ENCODE results near the gene ACADL.

ACADL gene

GRCh38 chr2:210224941-210225672, at the start of gene ACADL:
ACADL (minus strand) TSS chr2:210225447; CDS start chr2:210225263, 184 bp downstream.
- DNase-seq: no peak

GRCh38 chr2:210271300-210271699, 46.1 kb upstream of the ACADL start:
- DNase-seq: no peak

DNA sequence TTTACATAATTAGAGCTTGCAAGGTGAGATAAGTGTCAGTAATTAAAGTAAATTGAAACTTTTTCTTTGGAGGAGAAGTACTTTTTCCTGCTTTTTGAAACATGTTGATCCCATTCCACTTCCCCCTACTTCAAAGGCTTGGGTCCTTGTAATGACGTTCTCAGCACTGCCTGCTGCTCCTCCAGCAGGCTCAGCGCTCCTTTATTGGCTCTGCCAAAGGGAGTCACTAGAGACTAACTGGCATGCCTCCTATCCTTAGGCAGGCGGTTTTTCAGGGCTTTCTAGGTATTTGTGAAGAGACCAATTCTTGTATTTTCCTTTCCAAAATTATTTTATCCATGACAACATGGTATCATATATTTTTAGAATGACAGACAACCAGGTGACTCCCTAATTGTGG, 43.9 kb upstream of the ACADL start:
- DNase-seq: no peak

- DNase-seq: no peak
Measured at GRCh38 chr2:210268281-210268680, 43.0 kb upstream of the ACADL start.

DNA sequence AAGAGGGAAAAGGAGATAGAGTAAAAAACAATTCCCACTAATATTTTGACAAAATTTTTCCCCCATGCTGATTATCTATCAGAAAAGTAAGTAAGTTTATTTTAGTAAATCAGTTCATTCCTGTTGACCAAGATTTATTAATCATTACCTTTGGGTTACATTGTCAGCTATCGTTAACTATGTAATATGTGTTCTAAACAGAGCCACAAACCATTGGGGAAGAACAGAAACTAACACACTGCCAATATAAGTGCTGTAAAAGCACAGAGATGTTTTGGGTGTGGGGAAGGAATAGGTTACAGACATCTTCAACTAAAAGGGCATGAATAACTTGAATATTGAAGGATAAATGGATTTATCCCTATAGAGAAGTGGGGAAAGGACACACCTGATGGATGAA, 42.5 kb upstream of the ACADL start:
- DNase-seq: no peak

GRCh38 chr2:210264282-210264681, 39.0 kb upstream of the ACADL start:
- no peak for DNase-seq

DNA sequence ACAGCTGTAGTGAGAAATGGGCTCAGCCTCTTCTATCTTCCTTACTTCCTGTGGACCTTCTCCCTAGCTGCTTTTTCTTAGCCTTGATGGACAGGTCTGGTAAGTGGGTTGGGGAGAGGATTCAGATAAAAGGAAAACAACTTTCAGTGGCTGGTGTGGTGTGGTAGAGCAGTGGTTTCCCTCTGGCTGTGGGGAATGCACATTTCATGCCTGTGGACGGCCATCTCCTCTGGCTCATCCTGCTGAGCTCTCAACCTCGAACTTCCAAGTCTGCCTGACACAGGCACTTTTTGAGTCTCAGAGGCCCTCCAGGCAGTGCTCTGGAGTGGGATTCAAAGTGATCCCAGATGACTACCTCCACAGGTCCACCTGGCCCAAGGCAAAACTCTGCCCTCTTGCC, 38.6 kb upstream of the ACADL start:
- DNase-seq: no peak

GRCh38 chr2:210262036-210262435, 36.8 kb upstream of the ACADL start:
- no peak for DNase-seq

- no peak for DNase-seq
Measured at GRCh38 chr2:210259687-210260086, 34.4 kb upstream of the ACADL start.

DNA sequence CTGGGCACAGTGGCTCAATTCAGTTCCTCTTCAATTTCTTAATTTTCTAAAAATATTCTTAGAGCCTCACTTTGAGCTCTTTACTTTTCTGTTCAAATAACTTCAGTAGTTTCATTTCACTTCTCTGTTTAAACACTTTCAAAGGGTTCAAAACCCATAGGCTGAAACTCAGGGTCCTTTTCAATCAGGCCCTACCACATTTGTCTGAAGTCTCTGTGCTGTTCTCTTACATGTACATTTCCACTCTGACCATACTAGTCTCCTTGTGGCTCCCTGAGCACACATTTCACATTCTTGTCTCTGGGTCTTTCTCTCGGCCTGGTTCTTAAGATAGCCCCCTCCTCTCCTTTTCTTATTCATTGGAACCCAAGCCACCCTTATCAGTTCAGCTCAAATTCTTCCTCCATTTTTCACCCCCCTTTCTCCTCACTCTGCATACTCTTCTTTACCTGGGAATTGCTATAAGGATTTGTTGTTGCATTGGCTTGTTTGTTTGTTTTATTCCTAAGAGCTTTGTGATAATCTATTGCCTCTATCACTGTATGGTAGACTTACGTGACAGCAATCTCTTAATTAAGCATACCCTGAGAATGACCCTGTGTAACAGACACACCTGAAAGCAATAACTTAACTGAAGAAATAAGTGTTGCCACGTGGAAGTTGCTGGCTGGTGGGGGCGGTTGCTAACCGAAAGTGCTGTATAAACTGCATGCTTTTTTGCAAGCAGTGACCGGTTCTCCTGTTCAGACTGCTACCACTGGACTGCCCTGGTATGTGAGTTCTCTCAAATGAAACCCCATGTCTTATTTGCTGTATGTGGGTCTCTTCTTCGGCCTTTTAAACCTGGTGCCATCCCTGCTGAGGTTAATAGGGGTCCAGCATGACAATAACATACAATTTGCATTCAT, 27.7 kb upstream of the ACADL start:
- DNase-seq: no peak

DNA sequence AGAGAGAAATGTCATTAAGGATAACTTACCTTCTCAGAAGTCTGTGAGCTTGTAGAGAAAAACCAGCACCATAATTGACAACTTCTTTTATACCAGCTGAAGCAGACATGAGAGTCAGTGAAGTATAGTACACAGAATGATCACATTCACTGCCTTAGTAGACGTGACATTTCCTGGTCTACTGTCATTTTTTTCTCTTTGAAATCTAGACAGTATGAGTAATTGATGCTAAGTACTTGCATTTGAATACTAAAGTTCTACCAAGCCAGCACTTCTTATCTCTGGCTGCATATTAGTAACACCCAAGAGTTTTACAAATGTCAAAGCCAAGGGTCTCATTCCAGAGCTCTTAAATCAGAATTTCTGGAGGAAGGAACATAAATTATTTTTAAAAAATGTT, 25.4 kb upstream of the ACADL start:
- DNase-seq: no peak

DNA sequence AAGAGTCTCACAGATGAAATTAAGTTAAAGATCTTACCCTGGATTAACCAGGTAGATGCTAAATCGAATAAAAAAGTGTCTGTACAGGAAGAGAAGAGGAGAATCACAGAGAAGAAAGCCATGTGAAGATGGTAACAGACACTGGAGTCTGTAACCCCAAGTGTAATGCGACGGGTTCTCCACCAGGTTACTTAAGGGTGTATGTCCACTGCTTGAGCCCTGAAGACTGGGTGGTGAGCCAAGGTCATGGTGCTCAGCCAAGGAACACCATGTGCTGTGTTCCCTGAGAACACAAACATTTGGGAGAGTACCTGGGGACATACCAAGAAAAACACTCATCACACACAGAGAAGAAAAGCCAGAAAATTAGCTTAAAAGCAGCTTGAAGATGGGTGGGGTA, 8.2 kb upstream of the ACADL start:
- no peak for DNase-seq

GRCh38 chr2:210230984-210231383, 5.7 kb upstream of the ACADL start:
- DNase-seq: no peak

DNA sequence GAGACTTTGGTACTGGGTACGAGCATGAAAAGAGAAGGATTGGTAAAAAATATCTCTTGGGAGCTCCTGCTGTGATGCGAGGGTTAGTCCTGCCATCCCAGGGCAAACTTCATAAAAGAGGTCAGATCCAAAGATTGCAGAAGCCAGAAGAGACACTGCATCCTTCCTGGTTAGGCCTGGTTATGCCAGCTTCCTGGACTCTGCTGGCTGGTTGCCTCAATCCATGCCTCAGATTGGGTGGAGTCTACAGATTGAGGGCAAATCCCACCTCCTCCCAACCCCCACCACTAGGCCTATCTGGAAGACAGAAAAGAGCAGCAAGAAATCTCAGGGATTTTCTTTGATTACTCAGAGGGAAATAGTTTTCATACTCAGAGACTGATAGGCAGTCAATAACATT, 5.3 kb upstream of the ACADL start:
- no peak for DNase-seq

DNA sequence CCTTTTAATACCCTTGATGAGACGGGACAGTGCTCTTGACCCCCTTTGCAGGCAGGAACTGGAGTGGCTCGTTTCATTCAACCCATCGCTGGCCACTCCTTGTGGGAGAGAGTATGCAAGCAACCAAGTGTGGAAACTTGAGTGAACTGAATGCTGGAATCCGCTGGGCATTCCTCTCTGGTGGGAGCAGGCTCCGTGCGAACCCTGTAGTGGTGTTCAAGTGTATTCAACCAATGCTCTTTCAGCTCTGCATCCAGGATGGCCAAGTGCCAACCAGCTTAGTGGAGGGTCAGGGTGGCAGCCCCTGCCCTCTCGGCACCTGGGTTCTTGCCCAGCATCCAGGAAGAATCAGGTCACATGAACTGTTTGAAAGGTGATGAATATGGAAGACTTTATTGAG, 3.3 kb upstream of the ACADL start:
- no peak for DNase-seq

GRCh38 chr2:210227290-210228088, 2.2 kb upstream of the ACADL start:
- DNase-seq: no peak

DNA sequence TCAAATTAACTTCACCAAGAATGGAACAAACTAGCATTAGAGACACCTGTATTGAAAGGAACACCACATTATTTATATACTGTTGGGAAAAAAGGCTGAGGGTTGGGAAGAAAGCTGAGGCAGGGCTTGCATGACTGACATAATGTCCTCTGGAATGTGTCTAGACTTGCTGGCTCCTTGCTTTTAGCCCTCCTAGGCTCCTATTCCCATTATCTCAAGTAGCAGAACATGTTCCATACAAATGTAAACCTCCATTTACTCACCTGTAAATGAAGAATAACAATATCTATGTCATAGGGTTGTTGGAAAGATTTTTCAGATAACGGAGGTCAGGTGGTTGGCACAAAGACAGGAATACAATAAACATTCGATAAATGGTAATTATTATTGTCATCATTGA, 976 bp upstream of the ACADL start:
- DNase-seq: no peak

- DNase-seq: no peak
Measured at GRCh38 chr2:210224591-210224940, 681 bp downstream of the ACADL start.

DNA sequence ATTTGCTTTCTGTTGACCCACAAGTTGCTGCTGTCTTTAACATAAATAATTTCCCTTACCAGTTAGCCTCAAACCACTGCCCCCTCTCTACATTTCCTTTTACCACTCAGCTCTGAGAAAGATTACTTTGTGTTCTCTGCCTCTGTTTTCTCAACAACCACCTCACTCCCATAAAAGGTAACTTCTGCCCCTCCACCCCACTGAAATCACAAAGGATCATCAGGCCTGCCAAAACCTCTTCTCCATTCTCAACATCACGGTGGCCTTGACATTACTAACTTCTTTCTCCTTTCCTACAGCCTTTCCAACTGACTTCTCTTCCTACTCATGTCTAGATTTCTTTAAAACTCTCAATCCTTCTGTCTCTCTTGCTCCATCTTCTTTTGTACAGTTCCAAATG, 10.1 kb downstream of the ACADL start:
- no peak for DNase-seq

- DNase-seq: no peak
Measured at GRCh38 chr2:210210185-210210584, 15.1 kb downstream of the ACADL start.

GRCh38 chr2:210207929-210208328, 17.3 kb downstream of the ACADL start:
- no peak for DNase-seq

- no peak for DNase-seq
Measured at GRCh38 chr2:210203558-210203957, 21.7 kb downstream of the ACADL start.

DNA sequence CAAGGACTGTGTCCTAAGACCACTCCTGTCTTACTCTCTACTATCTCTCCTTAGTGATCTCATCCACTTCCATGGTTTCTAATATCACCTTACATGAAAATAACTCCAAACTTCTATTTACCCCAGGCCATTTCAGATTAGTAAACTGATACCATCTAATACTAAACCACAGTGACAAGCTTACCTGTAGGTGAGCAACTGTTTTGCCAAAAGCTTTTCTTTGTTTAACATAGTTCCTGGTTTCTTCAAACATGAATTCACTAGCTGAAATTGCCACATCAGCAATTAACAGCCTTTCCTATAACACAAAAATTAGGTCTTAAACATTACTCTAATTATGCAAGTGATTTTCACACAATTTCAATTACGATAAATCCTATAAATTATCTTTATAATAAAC, 22.1 kb downstream of the ACADL start:
- DNase-seq: no peak

- no peak for DNase-seq
Measured at GRCh38 chr2:210199854-210200253, 25.4 kb downstream of the ACADL start.

Data from NCI-H2227 treated with DMSO at 0.1 percent for 48 hours (cell line).